DND-41 (cell line): ENCODE results near the gene CFAP221.

ENCODE experiments used
- CTCF ChIP-seq: IDR thresholded peaks from 2 replicates; pipeline ENCODE4 v1.5.1; 2012; ENCODE audit warnings: borderline replicate concordance, low read length, moderate library complexity, mild to moderate bottlenecking; ENCODE audit not compliant: poor library complexity, severe bottlenecking; ENCODE audit errors: extremely low read depth
- EZH2 ChIP-seq: IDR thresholded peaks from 3 replicates; pipeline ENCODE4 v1.6.1; 2012; ENCODE audit warnings: borderline replicate concordance, low read depth, mild to moderate bottlenecking, moderate library complexity, low read length, inconsistent platforms; ENCODE audit not compliant: severe bottlenecking

GRCh38 chr2:119523383-119523951, 20.8 kb upstream of the CFAP221 start:
- TF ChIP-seq CTCF: no peak
- TF ChIP-seq EZH2: no peak
